K562 (cell line): ENCODE results near the gene CMIP. TPM values are rescaled to one million over a fixed set of nuclear protein-coding genes. Genes with fewer than 3 reads are reported as not detected.

ENCODE experiments used
- CBFA2T3 ChIP-seq: fragments of 450-650 bp; IDR thresholded peaks from 2 replicates; pipeline ENCODE4 v1.6.1; 2017
- COPS2 ChIP-seq: fragments of 450-650 bp; conservative IDR thresholded peaks from 2 replicates; pipeline ENCODE4 v1.6.1; 2016; ENCODE audit warnings: mild to moderate bottlenecking, moderate library complexity
- CTCFL ChIP-seq: IDR thresholded peaks from 2 replicates; pipeline ENCODE4 v1.6.1; 2011; ENCODE audit warnings: borderline replicate concordance, low read depth, mild to moderate bottlenecking, moderate library complexity, low read length; ENCODE audit not compliant: insufficient read depth, poor library complexity, severe bottlenecking
- E2F4 ChIP-seq: sonication (generic); formaldehyde crosslinking; IDR thresholded peaks from 2 replicates; pipeline ENCODE4 v1.8.0; 2022; ENCODE audit warnings: mild to moderate bottlenecking, low read depth, missing genetic modification reagents
- GTF2F1 ChIP-seq: IDR thresholded peaks from 2 replicates; pipeline ENCODE4 v1.6.1; 2011; ENCODE audit warnings: low read depth, low read length, improper control_type of control experiment
- HNRNPH1 ChIP-seq: fragments of 200-400 bp; formaldehyde crosslinking; optimal IDR thresholded peaks from 2 replicates; pipeline ENCODE3; 2017; ENCODE audit warnings: low read depth, mild to moderate bottlenecking, low read length, moderate library complexity
- HNRNPUL1 ChIP-seq: fragments of 200-400 bp; formaldehyde crosslinking; IDR thresholded peaks from 2 replicates; pipeline ENCODE4 v1.6.1; 2017; ENCODE audit warnings: low read length
- JUN ChIP-seq, 2 experiments: sonication (generic) in 1 of 2; formaldehyde crosslinking in 1 of 2; IDR thresholded peaks; 2 replicates each; pipeline versions ENCODE4 v1.6.1 to v1.8.0; 2012 to 2022; ENCODE audit warnings: borderline replicate concordance in 2 of 2, mild to moderate bottlenecking in 2 of 2, improper control_type of control experiment in 1 of 2, low read depth in 1 of 2, low read length in 1 of 2, missing genetic modification reagents in 1 of 2
- MBD2 ChIP-seq: sonication (generic); IDR thresholded peaks from 2 replicates; pipeline ENCODE4 v1.6.1; 2016; ENCODE audit warnings: low read depth, borderline replicate concordance
- MECOM ChIP-seq: fragments of 250-450 bp; sonication (Bioruptor Pico); IDR thresholded peaks from 2 replicates; pipeline ENCODE4 v1.8.0; 2022; ENCODE audit warnings: inconsistent platforms
- MXI1 ChIP-seq: IDR thresholded peaks from 2 replicates; pipeline ENCODE4 v1.6.1; 2011; ENCODE audit warnings: low read depth, mild to moderate bottlenecking, improper control_type of control experiment, low read length
- NBN ChIP-seq: fragments of 450-650 bp; IDR thresholded peaks from 2 replicates; pipeline ENCODE4 v1.6.1; 2016; ENCODE audit warnings: low read depth, mild to moderate bottlenecking
- NCOR1 ChIP-seq: fragments of 450-650 bp; IDR thresholded peaks from 2 replicates; pipeline ENCODE4 v1.6.1; 2016; ENCODE audit warnings: mild to moderate bottlenecking, moderate library complexity
- PML ChIP-seq: IDR thresholded peaks from 2 replicates; pipeline ENCODE4 v1.6.1; 2012; ENCODE audit warnings: low read length, inconsistent platforms
- RFX1 ChIP-seq: fragments of 450-650 bp; IDR thresholded peaks from 2 replicates; pipeline ENCODE4 v1.6.1; 2016; ENCODE audit warnings: mild to moderate bottlenecking, moderate library complexity
- SMAD3 ChIP-seq: fragments of 450-650 bp; formaldehyde crosslinking; conservative IDR thresholded peaks from 2 replicates; pipeline ENCODE4 v1.4.0; 2020; ENCODE audit warnings: mild to moderate bottlenecking
- TBL1XR1 ChIP-seq, 2 experiments: IDR thresholded peaks; 2 replicates each; pipeline ENCODE4 v1.6.1; 2012; ENCODE audit warnings: improper control_type of control experiment in 2 of 2, low read length in 2 of 2, mild to moderate bottlenecking in 1 of 2
- THRB ChIP-seq: fragments of 450-650 bp; formaldehyde crosslinking; conservative IDR thresholded peaks from 2 replicates; pipeline ENCODE4 v1.4.0; 2022; ENCODE audit warnings: mild to moderate bottlenecking, missing genetic modification characterization
- ZBTB17 ChIP-seq: fragments of 450-650 bp; formaldehyde crosslinking; IDR thresholded peaks from 2 replicates; pipeline ENCODE4 v1.4.0; 2020; ENCODE audit warnings: mild to moderate bottlenecking
- ZEB2 ChIP-seq: fragments of 450-650 bp; IDR thresholded peaks from 2 replicates; pipeline ENCODE4 v1.6.1; 2016
- ZNF436 ChIP-seq: fragments of 250-450, 450-650 bp; sonication (Bioruptor Pico); formaldehyde crosslinking; IDR thresholded peaks from 2 replicates; pipeline ENCODE4 v1.7.0; 2020; ENCODE audit warnings: mild to moderate bottlenecking
- ZNF444 ChIP-seq: fragments of 250-450 bp; sonication (Bioruptor Pico); IDR thresholded peaks from 2 replicates; pipeline ENCODE4 v1.4.0; 2020; ENCODE audit warnings: mild to moderate bottlenecking, moderate library complexity
- polyA plus RNA-seq, 8 experiments: library from polyadenylated mRNA; depleted of rRNA in 4 of 8; stranded (reverse) in 5 of 8; unstranded in 3 of 8; fragments of >200 nt; fragmentation: Nextera tagmentation in 2 of 8; fragmentation: Illumina TruSeq in 1 of 8; extraction: Ambion mirVana in 2 of 8; extraction: Trizol in 1 of 8; gene quantifications; 2 replicates each; pipeline versions ENCODE4 v1.2.1 to v1.2.3, GENCODE V29; 2011 to 2014; ENCODE audit warnings: inconsistent platforms in 1 of 8, missing spikeins in 1 of 8
- total RNA-seq, 7 experiments: library from RNA; depleted of rRNA in 6 of 7; stranded (reverse); fragments of >200 nt in 6 of 7; fragmentation: Illumina TruSeq in 2 of 7; extraction: Trizol in 2 of 7; gene quantifications; 2 replicates each; pipeline versions ENCODE4 v1.2.1 to v1.2.3, GENCODE V29; 2011 to 2021; ENCODE audit warnings: low replicate concordance in 1 of 7

The CMIP gene
- total and polyA plus RNA-seq, 9 of the 15 experiments (the other 6 are each of a cell fraction or from before 2014, with no cell fraction given), result 0.94 to 82.5 (median 10.3) TPM

GRCh38 chr16:81469710-81470535 lies 25.3 kb downstream of the CMIP start (continued):
- TF ChIP-seq NBN, result no peak
- TF ChIP-seq HNRNPUL1, result no peak
- no peak for TF ChIP-seq GTF2F1
- TF ChIP-seq CBFA2T3, result peak; percentile 32
- TF ChIP-seq TBL1XR1 (IDR thresholded peaks at IDR 0.05; ENCODE audit: low read length in 2 of 2), result no peak
- 0 out of 2 replicates have a peak, but pooled peaks have one; percentile 27 for TF ChIP-seq MBD2
- no peak for TF ChIP-seq ZNF444
- TF ChIP-seq MECOM (CRISPR knock-in tag), result no peak
- no peak for TF ChIP-seq ZBTB17 (CRISPR knock-in tag)
- TF ChIP-seq MXI1, result no peak
- no peak for TF ChIP-seq COPS2
- no peak for TF ChIP-seq NCOR1
- TF ChIP-seq ZNF436, result no peak
- no peak for TF ChIP-seq HNRNPH1
- no peak for TF ChIP-seq SMAD3 (CRISPR knock-in tag)
- no peak for TF ChIP-seq PML
- TF ChIP-seq E2F4, result no peak
- no peak for TF ChIP-seq RFX1
- TF ChIP-seq JUN (IDR thresholded peaks at IDR 0.05; ENCODE audit: borderline replicate concordance, low read depth, low read length), result no peak
- no peak for TF ChIP-seq JUN (CRISPR knock-in tag; IDR thresholded peaks at IDR 0.05; ENCODE audit: borderline replicate concordance)
- no peak for TF ChIP-seq CTCFL
- TF ChIP-seq THRB, result no peak
- TF ChIP-seq ZEB2, result no peak; the same call in 1 of the 2 replicates
